K562 (cell line): ENCODE measurements around the gene SYCP2. TPM values are rescaled to one million over a fixed set of nuclear protein-coding genes. Genes with fewer than 3 reads are reported as not detected.

ENCODE experiments used
- ATAC-seq: fragments of 200-7000 bp; cut with Tn5 transposase; 3 replicates; pipeline ENCODE4 v1.9.1; 2020; ENCODE audit warnings: moderate library complexity
- BruUV-seq: library from RNA; stranded (reverse); fragments of 400-500 nt; replicated peaks from 2 replicates; lab custom pipeline; 2021; lab: Mats Ljungman, UMichigan
- CTCF ChIA-PET: fragments of 300-600 bp; formaldehyde crosslinking; extraction: SDS; loops from one replicate; lab custom pipeline; 2021; ENCODE audit warnings: low intra/inter-chr PET ratio; lab: Yijun Ruan, JAX
- POLR2A ChIA-PET: fragments of 300-600, 350-650 bp; sonication (Branson Sonifier 250); formaldehyde crosslinking; extraction: SDS; loops from one replicate; lab custom pipeline; 2021; ENCODE audit warnings: antibody characterized with exemption, inconsistent platforms; lab: Yijun Ruan, JAX
- DNase-seq, 4 experiments: peaks; one replicate each; pipeline versions ENCODE4 v3.0.0 to v3.0.0-alpha.2; 2011 to 2018; ENCODE audit warnings: low spot score in 3 of 4, mixed read lengths in 3 of 4; ENCODE audit errors: extremely low read depth in 1 of 4
- FAIRE-seq: peaks from 2 replicates; lab custom pipeline; 2011; peaks lifted over from hg19 to GRCh38; lab: Jason Lieb, UNC
- H2AFZ ChIP-seq: 2 replicates; pipeline ENCODE4 v1.6.0; 2011; ENCODE audit warnings: low read depth, low read length, control low read depth, inconsistent platforms
- H3K27ac ChIP-seq: fragments of 200-600 bp; 3 replicates; pipeline ENCODE4 v1.8.0; 2011; ENCODE audit warnings: low read depth, mild to moderate bottlenecking, control low read depth, inconsistent platforms, low read length, moderate library complexity, mixed read lengths; ENCODE audit errors: extremely low read depth
- H3K27me3 ChIP-seq, 2 experiments: fragments of 300-600 bp in 1 of 2; 2 replicates in 1 of 2; 3 replicates in 1 of 2; pipeline versions ENCODE4 v1.6.0 to v1.8.0; 2011; ENCODE audit warnings: inconsistent platforms in 2 of 2, low read length in 2 of 2, mild to moderate bottlenecking in 1 of 2, mixed read lengths in 1 of 2, moderate library complexity in 1 of 2; ENCODE audit not compliant: control insufficient read depth in 2 of 2, insufficient read depth in 2 of 2
- H3K36me3 ChIP-seq: fragments of 300-600 bp; 3 replicates; pipeline ENCODE4 v1.8.0; 2011; ENCODE audit warnings: mild to moderate bottlenecking, low read length, inconsistent platforms; ENCODE audit not compliant: control insufficient read depth, insufficient read depth
- H3K4me1 ChIP-seq, 2 experiments: fragments of 200-600 bp in 1 of 2; replicated peaks in 1 of 2; 2 replicates in 1 of 2; 3 replicates in 1 of 2; pipeline versions ENCODE4 v1.5.1 to v1.8.0; 2011; ENCODE audit warnings: inconsistent platforms in 2 of 2, low read length in 2 of 2, mild to moderate bottlenecking in 1 of 2, mixed read lengths in 1 of 2, moderate library complexity in 1 of 2; ENCODE audit not compliant: control insufficient read depth in 2 of 2, insufficient read depth in 2 of 2
- H3K4me2 ChIP-seq: 2 replicates; pipeline ENCODE4 v1.6.1; 2011; ENCODE audit warnings: low read length, control low read depth, inconsistent platforms, mixed read lengths; ENCODE audit not compliant: insufficient read depth
- H3K4me3 ChIP-seq: fragments of 200-600 bp; sonication (generic), shearing (Covaris generic); 2 replicates; pipeline ENCODE4 v1.5.1; 2016; ENCODE audit warnings: control low read depth, inconsistent platforms
- H3K79me2 ChIP-seq: fragments of 200-600 bp; 3 replicates; pipeline ENCODE4 v1.8.0; 2011; ENCODE audit warnings: low read length, inconsistent platforms; ENCODE audit not compliant: control insufficient read depth, insufficient read depth
- H3K9ac ChIP-seq, 2 experiments: 2 replicates each; pipeline versions ENCODE4 v1.6.0 to v1.6.1; 2011; ENCODE audit warnings: low read depth in 2 of 2, low read length in 2 of 2, control low read depth in 1 of 2, inconsistent platforms in 1 of 2, mild to moderate bottlenecking in 1 of 2, mixed read lengths in 1 of 2; ENCODE audit not compliant: insufficient read depth in 1 of 2
- H3K9me1 ChIP-seq: one replicate; pipeline ENCODE4 v1.6.0; 2011; ENCODE audit warnings: inconsistent platforms, mild to moderate bottlenecking, low read length, moderate library complexity; ENCODE audit not compliant: control insufficient read depth, insufficient read depth
- H3K9me3 ChIP-seq: replicated peaks from 2 replicates; pipeline ENCODE4 v1.5.1; 2011; ENCODE audit warnings: low read depth, low read length, inconsistent platforms; ENCODE audit not compliant: control insufficient read depth, insufficient read depth
- H4K20me1 ChIP-seq: replicated peaks from 2 replicates; pipeline ENCODE4 v1.6.1; 2011; ENCODE audit warnings: low read length, inconsistent platforms, mixed read lengths; ENCODE audit not compliant: control insufficient read depth, insufficient read depth
- ARID1B ChIP-seq: fragments of 450-650 bp; IDR thresholded peaks from 2 replicates; pipeline ENCODE4 v1.6.1; 2016; ENCODE audit warnings: antibody characterized with exemption, mild to moderate bottlenecking, inconsistent platforms
- CREB1 ChIP-seq, 2 experiments: sonication (generic) in 1 of 2; formaldehyde crosslinking in 1 of 2; IDR thresholded peaks; 2 replicates each; pipeline versions ENCODE4 v1.6.1 to v1.8.0; 2012 to 2022; ENCODE audit warnings: inconsistent platforms in 1 of 2, mild to moderate bottlenecking in 1 of 2, missing genetic modification reagents in 1 of 2, moderate library complexity in 1 of 2
- ELF1 ChIP-seq: fragments of 200-800 bp; sonication (Bioruptor generic); IDR thresholded peaks from 2 replicates; pipeline ENCODE4 v1.6.1; 2016; ENCODE audit warnings: missing genetic modification characterization, missing compliant biosample characterization
- ESRRB ChIP-seq: fragments of 250-450 bp; sonication (Bioruptor Pico); IDR thresholded peaks from 2 replicates; pipeline ENCODE4 v1.5.0; 2020; ENCODE audit warnings: mild to moderate bottlenecking, moderate library complexity, borderline replicate concordance
- FOXK2 ChIP-seq, 2 experiments: fragments of 450-650 bp; IDR thresholded peaks in 1 of 2; conservative IDR thresholded peaks in 1 of 2; 2 replicates each; pipeline ENCODE4 v1.6.1; 2016; ENCODE audit warnings: low read depth in 2 of 2, mild to moderate bottlenecking in 1 of 2
- KLF16 ChIP-seq: IDR thresholded peaks from 2 replicates; pipeline ENCODE4 v1.6.1; 2016; ENCODE audit warnings: antibody characterized with exemption
- MAFF ChIP-seq: IDR thresholded peaks from 2 replicates; pipeline ENCODE4 v1.6.1; 2012; ENCODE audit warnings: low read length, improper control_type of control experiment
- SMARCE1 ChIP-seq: fragments of 450-650 bp; IDR thresholded peaks from 2 replicates; pipeline ENCODE4 v1.7.1; 2016; ENCODE audit warnings: mild to moderate bottlenecking
- ZKSCAN1 ChIP-seq: fragments of 150-350 bp; IDR thresholded peaks from 2 replicates; pipeline ENCODE4 v1.6.1; 2016; ENCODE audit warnings: low read depth, low read length
- WGBS: fragments of 100-300 bp; shearing (Covaris generic); methylation state at CpG from one replicate; pipeline ENCODE4 v1.1.6; 2016; ENCODE audit warnings: low coverage, mixed read lengths; ENCODE audit not compliant: insufficient coverage; ENCODE audit errors: missing lambda C conversion rate; 5-methylcytosine and 5-hydroxymethylcytosine counted together
- in situ Hi-C: fragments of 300-500 bp; cut with MboI; formaldehyde crosslinking; loops from 4 replicates; pipeline ENCODE4 v1.15.0; 2018; ENCODE audit warnings: inconsistent platforms, mixed read lengths
- intact Hi-C: fragments of 100-400 bp; cut with micrococcal nuclease; formaldehyde crosslinking; loops from 2 replicates; pipeline ENCODE4 v1.14.2; 2022
- polyA plus RNA-seq, 8 experiments: library from polyadenylated mRNA; depleted of rRNA in 4 of 8; stranded (reverse) in 5 of 8; unstranded in 3 of 8; fragments of >200 nt; fragmentation: Nextera tagmentation in 2 of 8; fragmentation: Illumina TruSeq in 1 of 8; extraction: Ambion mirVana in 2 of 8; extraction: Trizol in 1 of 8; gene quantifications; 2 replicates each; pipeline versions ENCODE4 v1.2.1 to v1.2.3, GENCODE V29; 2011 to 2014; ENCODE audit warnings: inconsistent platforms in 1 of 8, missing spikeins in 1 of 8
- total RNA-seq, 7 experiments: library from RNA; depleted of rRNA in 6 of 7; stranded (reverse); fragments of >200 nt in 6 of 7; fragmentation: Illumina TruSeq in 2 of 7; extraction: Trizol in 2 of 7; gene quantifications; 2 replicates each; pipeline versions ENCODE4 v1.2.1 to v1.2.3, GENCODE V29; 2011 to 2021; ENCODE audit warnings: low replicate concordance in 1 of 7
- TF ChIP-seq, protein P1 (sequence below): IDR thresholded peaks from 2 replicates; pipeline ENCODE4 v1.6.1; 2014; ENCODE audit warnings: antibody characterized with exemption

The SYCP2 gene
- total and polyA plus RNA-seq, 9 of the 15 experiments (the other 6 are each of a cell fraction or from before 2014, with no cell fraction given) = 0.24 to 1.6 (median 0.67) TPM

DNA sequence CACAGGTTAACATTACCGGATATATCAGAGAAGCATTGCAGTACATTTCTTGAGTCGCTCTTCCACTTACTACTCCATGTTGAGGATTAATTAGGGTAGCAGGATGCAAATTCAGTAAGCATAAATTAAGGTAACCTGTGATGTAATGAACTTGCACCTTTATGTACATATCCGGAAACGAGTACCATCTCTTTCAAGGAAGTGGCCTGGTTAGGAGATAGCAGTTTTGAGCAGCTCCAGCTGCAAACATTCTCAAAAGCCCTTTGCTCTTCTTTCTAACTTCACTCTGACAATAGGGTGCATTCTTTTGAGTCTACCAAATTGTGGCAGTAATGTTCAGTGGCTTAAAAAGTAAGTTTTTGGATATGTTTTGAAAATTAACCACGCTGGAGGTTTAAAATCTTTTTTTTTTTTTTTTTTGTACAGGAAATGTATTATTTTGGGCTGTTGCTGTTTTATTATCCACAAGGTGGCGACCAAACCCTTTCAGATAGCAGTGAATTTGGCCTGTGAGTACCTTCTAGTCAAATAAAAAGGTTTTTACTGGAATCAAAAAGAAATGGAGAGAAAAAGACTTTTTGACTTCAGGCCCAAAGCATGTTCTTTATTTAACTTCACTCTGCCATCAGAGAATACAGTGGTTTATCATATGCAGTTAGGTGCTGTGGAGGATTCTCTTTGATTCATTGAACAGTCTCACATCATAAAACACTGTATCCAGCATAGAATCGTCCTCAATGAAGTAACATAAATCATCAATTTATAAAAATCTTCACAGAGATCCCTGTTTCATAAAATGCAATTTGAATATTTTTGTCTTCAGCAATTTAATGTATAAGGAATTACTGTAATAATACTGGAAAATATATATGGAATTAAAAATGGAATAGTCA lies 15.6 kb upstream of the SYCP2 start (continued):
- TF ChIP-seq FOXK2 (conservative IDR thresholded peaks at IDR 0.05 in 1 of 2, IDR thresholded peaks at IDR 0.05 in 1 of 2; ENCODE audit: low read depth in 2 of 2) = peak in 1 of 2 experiments; percentile 11; a peak in 2 of 4 replicates
- no peak for TF ChIP-seq MAFF
- TF ChIP-seq ELF1 (tag) = 0 out of 2 replicates have a peak, but pooled peaks have one; percentile 23
- TF ChIP-seq, all 486 proteins: peak for 7

DNA sequence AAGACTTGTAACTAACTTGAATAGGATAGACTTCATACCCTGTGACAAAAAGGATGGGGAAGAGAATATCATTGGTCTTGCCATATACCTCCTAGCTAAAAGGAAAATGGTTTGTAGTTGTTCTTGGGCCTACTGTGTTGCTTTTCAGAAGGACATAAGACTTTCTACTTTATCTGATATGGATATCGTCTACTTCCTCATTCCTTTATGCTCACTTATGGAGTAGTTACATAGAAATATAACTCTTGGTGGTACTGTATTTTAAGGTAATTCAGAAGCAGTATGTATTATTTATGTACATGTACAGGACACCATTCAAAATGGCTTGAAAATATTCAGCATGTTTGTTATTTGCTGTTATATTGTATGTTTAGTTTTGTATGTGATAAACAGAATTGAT lies 14.8 kb upstream of the SYCP2 start:
- TF ChIP-seq ELF1 (tag) = 0 out of 2 replicates have a peak, but pooled peaks have one; percentile 13
- TF ChIP-seq CREB1 (IDR thresholded peaks at IDR 0.05) = no peak
- no peak for TF ChIP-seq CREB1 (CRISPR knock-in tag; IDR thresholded peaks at IDR 0.05)
- TF ChIP-seq ARID1B = no peak
- no peak for TF ChIP-seq ESRRB (CRISPR knock-in tag)
- TF ChIP-seq SMARCE1 = peak; percentile 16; the same call in 1 of the 2 replicates
- 0 out of 2 replicates have a peak, but pooled peaks have one; percentile 37 for TF ChIP-seq ZKSCAN1
- TF ChIP-seq, protein P1, sequence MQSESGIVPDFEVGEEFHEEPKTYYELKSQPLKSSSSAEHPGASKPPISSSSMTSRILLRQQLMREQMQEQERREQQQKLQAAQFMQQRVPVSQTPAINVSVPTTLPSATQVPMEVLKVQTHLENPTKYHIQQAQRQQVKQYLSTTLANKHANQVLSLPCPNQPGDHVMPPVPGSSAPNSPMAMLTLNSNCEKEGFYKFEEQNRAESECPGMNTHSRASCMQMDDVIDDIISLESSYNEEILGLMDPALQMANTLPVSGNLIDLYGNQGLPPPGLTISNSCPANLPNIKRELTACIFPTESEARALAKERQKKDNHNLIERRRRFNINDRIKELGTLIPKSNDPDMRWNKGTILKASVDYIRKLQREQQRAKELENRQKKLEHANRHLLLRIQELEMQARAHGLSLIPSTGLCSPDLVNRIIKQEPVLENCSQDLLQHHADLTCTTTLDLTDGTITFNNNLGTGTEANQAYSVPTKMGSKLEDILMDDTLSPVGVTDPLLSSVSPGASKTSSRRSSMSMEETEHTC = no peak
- TF ChIP-seq KLF16 = no peak
- TF ChIP-seq, all 486 proteins: peak for 3
- ATAC-seq (peak; percentile 53; the same call in 1 of the 3 replicates), FAIRE-seq (no peak), DNase-seq (no peak)
- no peaks in the 10 kb centered on the region for H3K27me3 ChIP-seq
- H4K20me1 ChIP-seq = no peaks in the 10 kb centered on the region
- BruUV-seq = no TSS peak
- H3K9me3 ChIP-seq = no peaks in the 10 kb centered on the region
- in situ Hi-C loops = no loop called here
- ChIA-PET CTCF (interaction anchor here (0.6 kb wide), 1 partner anchor 14 kb away, joined by 3 read pairs; no protein-coding TSS in a partner anchor), POLR2A (interaction anchor here (1.3 kb wide), 1 partner anchor 8 kb away, joined by 4 read pairs; the partner anchor contains the start of genes FAM217B and PPP1R3D)
- intact Hi-C loops = no loop called here
- no peak overlapping the region for H3K9ac ChIP-seq
- H2AFZ ChIP-seq = 0 out of 2 replicates have a peak overlapping the region, but pooled peaks have one; percentile 17
- no peak overlapping the region for H3K4me2 ChIP-seq
- no peaks in the 10 kb centered on the region for H3K79me2 ChIP-seq
- no peak overlapping the region for H3K27ac ChIP-seq
- WGBS = 0% methylated on average over 1 of the region's 1 CpG
- peaks cover 0 to 12% of the 10 kb centered on the region in 2 experiments; a peak in 2 of 5 replicates for H3K4me1 ChIP-seq
- peaks cover 18% of the 10 kb centered on the region; the same call in 1 of the 3 replicates for H3K36me3 ChIP-seq
- H3K4me3 ChIP-seq = no peak overlapping the region
- H3K9me1 ChIP-seq = no peaks in the 10 kb centered on the region
